Measurements from ENCODE around the gene TMEM191B.
"Not testable (repeated sequence)": the region's sequence is repeated elsewhere in the genome, so short reads cannot be mapped to it uniquely, and the experiment has no call there.

The TMEM191B gene

DNA sequence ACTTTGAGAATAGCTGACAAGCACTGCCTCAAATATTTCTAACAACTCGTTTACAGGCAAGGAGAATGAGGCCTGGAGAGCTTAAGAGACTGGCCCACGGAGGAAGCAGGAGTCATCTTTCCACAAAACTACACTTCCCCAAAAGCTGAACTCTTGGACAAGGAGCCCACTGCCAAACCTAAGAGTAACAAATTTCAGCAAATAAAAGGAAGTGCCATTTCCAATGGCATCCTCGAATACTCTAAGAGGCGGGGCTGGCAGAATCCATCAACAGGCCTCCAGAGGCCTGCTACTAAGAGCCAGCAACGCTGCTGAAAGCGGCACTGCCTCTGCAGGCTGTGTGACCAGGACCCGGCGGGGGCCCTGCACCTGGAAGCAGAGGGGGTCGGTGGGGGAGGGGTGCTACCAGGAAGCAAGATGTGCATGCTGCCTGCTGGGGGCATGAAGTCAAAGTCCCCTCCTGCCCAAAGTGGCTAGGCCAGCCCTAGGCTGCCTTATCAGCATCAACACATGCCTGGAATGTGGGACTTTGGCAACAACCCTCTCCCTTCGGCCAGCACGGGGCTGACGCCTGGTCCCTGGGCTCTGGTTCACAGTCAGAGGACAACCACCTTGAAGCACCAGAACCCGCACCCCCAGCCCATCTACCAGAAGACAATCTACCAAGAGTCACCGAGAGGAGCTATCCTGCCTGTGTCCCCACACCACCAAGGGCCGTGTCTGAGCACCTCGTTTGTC, 43.1 kb downstream of the TMEM191B start:
- not testable (repeated sequence) for H3K27me3 ChIP-seq (ENCODE audit: control insufficient read depth, insufficient read depth, low read length); H3K4me1 ChIP-seq (ENCODE audit: control insufficient read depth, insufficient read depth, low read length); H3K36me3 ChIP-seq (ENCODE audit: insufficient read depth, low read length); H3K4me2 ChIP-seq (ENCODE audit: low read length); H3K9ac ChIP-seq (ENCODE audit: low read depth, low read length); H3K9me3 ChIP-seq (replicated peaks; ENCODE audit: low read length); H3K4me3 ChIP-seq (ENCODE audit: low read length)

DNA sequence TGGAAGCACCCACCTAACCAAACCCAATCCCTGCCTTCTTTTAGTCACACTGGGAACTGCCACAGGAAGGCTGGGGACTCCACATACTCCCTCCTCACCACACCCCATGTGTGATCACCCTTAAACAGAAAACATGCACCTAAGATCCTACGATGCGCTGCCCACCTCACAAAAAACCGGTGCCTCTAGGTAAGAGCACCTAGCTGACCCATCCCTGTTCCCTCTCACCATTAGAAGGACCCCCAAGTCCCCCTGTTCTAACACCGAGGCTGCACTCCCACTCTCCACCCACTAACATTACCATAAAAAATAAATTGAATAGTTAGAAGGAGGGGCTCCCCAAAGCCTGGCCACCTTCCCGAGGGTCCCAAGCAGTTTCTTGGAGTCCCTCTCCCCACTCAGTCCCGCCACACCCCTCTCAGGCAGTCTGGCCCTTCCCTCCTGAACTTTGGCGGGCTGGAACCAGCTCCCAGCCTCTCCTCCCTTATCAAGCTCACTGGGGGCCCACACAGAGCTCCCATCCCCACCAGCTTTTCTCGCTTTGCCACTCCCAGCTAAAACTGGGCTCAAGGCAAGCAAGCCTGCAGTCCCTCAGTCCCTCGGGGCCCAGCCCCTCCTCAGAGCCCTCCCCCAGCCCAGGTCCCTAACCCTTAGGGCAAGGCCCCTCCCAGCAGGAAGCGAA, 46.0 kb downstream of the TMEM191B start:
- not testable (repeated sequence) for H3K9ac ChIP-seq (ENCODE audit: low read depth, low read length); H3K9me3 ChIP-seq (replicated peaks; ENCODE audit: low read length); H3K4me3 ChIP-seq (ENCODE audit: low read length); H3K4me2 ChIP-seq (ENCODE audit: low read length); H3K27me3 ChIP-seq (ENCODE audit: control insufficient read depth, insufficient read depth, low read length); H3K4me1 ChIP-seq (ENCODE audit: control insufficient read depth, insufficient read depth, low read length); H3K36me3 ChIP-seq (ENCODE audit: insufficient read depth, low read length)

DNA sequence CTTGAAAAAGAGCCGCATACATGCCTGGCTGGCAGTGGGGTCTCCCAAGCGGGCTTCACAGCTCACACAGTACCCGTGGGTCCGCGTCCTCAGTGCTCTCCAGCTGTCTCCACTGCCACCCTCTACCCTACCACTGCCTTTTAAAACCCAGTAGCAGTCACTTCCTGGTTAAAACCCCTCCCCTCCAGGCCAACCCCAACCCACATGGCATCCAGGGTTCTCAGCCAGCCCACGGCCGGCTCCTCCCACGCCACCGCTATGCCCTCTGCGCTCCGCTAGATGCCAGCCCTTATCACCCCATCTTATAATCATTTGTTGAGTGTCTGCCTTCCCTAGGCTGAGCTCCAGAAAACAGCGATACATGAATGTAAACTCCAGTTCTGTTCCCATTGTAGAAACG, 47.0 kb downstream of the TMEM191B start:
- not testable (repeated sequence) for H3K4me3 ChIP-seq (ENCODE audit: low read length); H3K36me3 ChIP-seq (ENCODE audit: insufficient read depth, low read length); H3K4me2 ChIP-seq (ENCODE audit: low read length); H3K9me3 ChIP-seq (replicated peaks; ENCODE audit: low read length); H3K4me1 ChIP-seq (ENCODE audit: control insufficient read depth, insufficient read depth, low read length); H3K27me3 ChIP-seq (ENCODE audit: control insufficient read depth, insufficient read depth, low read length); H3K9ac ChIP-seq (ENCODE audit: low read depth, low read length)

GRCh38 chr22:18575686-18576085, 48.1 kb downstream of the TMEM191B start:
- H3K4me2 ChIP-seq (ENCODE audit: low read length); H3K4me3 ChIP-seq (ENCODE audit: low read length); H3K4me1 ChIP-seq (ENCODE audit: control insufficient read depth, insufficient read depth, low read length); H3K27me3 ChIP-seq (ENCODE audit: control insufficient read depth, insufficient read depth, low read length); H3K9ac ChIP-seq (ENCODE audit: low read depth, low read length); H3K36me3 ChIP-seq (ENCODE audit: insufficient read depth, low read length); H3K9me3 ChIP-seq (replicated peaks; ENCODE audit: low read length): not testable (repeated sequence)

DNA sequence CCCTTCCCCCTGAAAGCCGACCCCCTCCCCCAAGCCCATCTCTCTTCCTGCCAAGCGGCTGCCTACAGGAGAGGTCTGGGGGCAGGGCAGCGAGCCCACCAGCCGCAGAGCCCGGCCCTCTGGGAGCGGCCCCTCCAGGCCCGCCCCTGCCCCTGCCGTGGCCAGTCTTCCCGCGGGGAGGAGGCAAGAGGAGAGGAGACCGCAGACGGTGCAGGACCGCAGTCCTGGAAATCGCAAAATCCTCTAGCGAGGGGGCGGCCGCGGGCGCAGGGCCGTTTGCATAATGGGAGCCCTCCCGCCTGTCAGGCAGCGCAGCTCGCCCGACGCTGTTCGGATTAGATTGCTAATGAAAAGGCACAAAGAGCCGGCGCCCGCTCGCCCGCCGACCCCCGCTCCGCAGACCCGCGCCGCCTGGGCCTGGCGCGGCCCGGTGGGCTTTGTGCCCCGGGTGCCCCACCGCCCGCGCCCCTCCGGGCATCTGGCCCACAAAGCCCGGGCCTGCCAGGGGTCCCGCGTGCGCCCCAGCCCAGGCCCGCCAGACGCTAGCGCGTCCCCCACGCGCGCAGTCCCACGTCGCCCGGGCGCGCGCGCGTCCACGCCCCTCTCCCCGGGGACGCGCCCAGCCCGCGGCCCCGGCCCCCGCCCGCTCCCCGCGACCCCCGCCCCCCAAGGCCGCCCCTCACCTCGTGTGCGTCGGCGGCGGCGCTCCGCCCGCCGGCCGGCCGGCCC, 49.7 kb downstream of the TMEM191B start:
- H3K4me3 ChIP-seq (ENCODE audit: low read length); H3K4me2 ChIP-seq (ENCODE audit: low read length); H3K4me1 ChIP-seq (ENCODE audit: control insufficient read depth, insufficient read depth, low read length); H3K9me3 ChIP-seq (replicated peaks; ENCODE audit: low read length); H3K27me3 ChIP-seq (ENCODE audit: control insufficient read depth, insufficient read depth, low read length); H3K36me3 ChIP-seq (ENCODE audit: insufficient read depth, low read length); H3K9ac ChIP-seq (ENCODE audit: low read depth, low read length): not testable (repeated sequence)

DNA sequence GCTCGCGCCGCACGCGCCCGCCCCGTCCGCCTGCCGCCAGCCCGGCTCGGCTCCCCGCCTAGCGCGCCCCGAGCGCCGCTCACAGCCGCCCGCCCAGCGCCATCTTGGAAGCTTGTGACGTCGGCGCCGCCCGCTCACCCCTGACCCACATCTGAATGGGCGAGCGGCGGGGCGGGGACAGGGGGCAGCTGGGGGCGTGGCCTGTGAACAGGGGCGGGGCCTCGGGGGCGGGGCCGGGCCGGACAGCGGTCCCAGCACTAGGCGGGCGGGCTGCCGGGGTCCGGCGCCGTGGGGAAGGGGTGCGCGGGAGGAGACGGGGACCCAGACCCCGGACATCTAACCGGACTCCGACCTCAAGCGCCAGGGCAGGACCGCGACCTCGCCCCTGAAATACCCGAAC, 50.2 kb downstream of the TMEM191B start:
- H3K4me1 ChIP-seq (ENCODE audit: control insufficient read depth, insufficient read depth, low read length); H3K9me3 ChIP-seq (replicated peaks; ENCODE audit: low read length); H3K4me2 ChIP-seq (ENCODE audit: low read length); H3K27me3 ChIP-seq (ENCODE audit: control insufficient read depth, insufficient read depth, low read length); H3K36me3 ChIP-seq (ENCODE audit: insufficient read depth, low read length); H3K4me3 ChIP-seq (ENCODE audit: low read length); H3K9ac ChIP-seq (ENCODE audit: low read depth, low read length): not testable (repeated sequence)
